Measurements from ENCODE around the gene MYL12B. TPM values are rescaled to one million over a fixed set of nuclear protein-coding genes. Genes with fewer than 3 reads are reported as not detected.

The MYL12B gene
- 479 TPM for total RNA-seq
- 505 TPM for polyA plus RNA-seq
- long read RNA-seq, donor 1, transcript MYL12B-201 (4 exons, 1,210 nt) = major isoform, 33 of 42 reads
- long read RNA-seq, donor 1, partial matches to known transcripts = 9 of 42 reads
- long read RNA-seq, donor 1, other reads (novel, unspliced or antisense) = 0 of 42 reads
- long read RNA-seq, donor 2, transcript MYL12B-201 (4 exons, 1,210 nt) = major isoform, 358 of 389 reads
- long read RNA-seq, donor 2, partial matches to known transcripts = 29 of 389 reads
- long read RNA-seq, donor 2, other reads (novel, unspliced or antisense) = 0 of 389 reads
- long read RNA-seq, donor 3, transcript MYL12B-201 (4 exons, 1,210 nt) = major isoform, 369 of 387 reads
- long read RNA-seq, donor 3, partial matches to known transcripts = 17 of 387 reads
- long read RNA-seq, donor 3, other reads (novel, unspliced or antisense) = 0 of 387 reads
- long read RNA-seq, donor 4, transcript MYL12B-201 (4 exons, 1,210 nt) = major isoform, 104 of 111 reads
- long read RNA-seq, donor 4, partial matches to known transcripts = 6 of 111 reads
- long read RNA-seq, donor 4, other reads (novel, unspliced or antisense) = 0 of 111 reads
- long read RNA-seq, donor 5, transcript MYL12B-201 (4 exons, 1,210 nt) = major isoform, 467 of 476 reads
- long read RNA-seq, donor 5, partial matches to known transcripts = 8 of 476 reads
- long read RNA-seq, donor 5, other reads (novel, unspliced or antisense) = 0 of 476 reads
- long read RNA-seq, donor 6, transcript MYL12B-201 (4 exons, 1,210 nt) = major isoform, 188 of 204 reads
- long read RNA-seq, donor 6, partial matches to known transcripts = 10 of 204 reads
- long read RNA-seq, donor 6, other reads (novel, unspliced or antisense) = 5 of 204 reads
- long read RNA-seq, donor 7, transcript MYL12B-201 (4 exons, 1,210 nt) = major isoform, 264 of 279 reads
- long read RNA-seq, donor 7, partial matches to known transcripts = 6 of 279 reads
- long read RNA-seq, donor 7, other reads (novel, unspliced or antisense) = 8 of 279 reads
- long read RNA-seq, donor 8, transcript MYL12B-201 (4 exons, 1,210 nt) = major isoform, 86 of 86 reads
- long read RNA-seq, donor 8, partial matches to known transcripts = 0 of 86 reads
- long read RNA-seq, donor 8, other reads (novel, unspliced or antisense) = 0 of 86 reads
- long read RNA-seq, donor 9, transcript MYL12B-201 (4 exons, 1,210 nt) = major isoform, 175 of 237 reads
- long read RNA-seq, donor 9, partial matches to known transcripts = 59 of 237 reads
- long read RNA-seq, donor 9, other reads (novel, unspliced or antisense) = 0 of 237 reads
- long read RNA-seq, donor 10, transcript MYL12B-201 (4 exons, 1,210 nt) = major isoform, 169 of 245 reads
- long read RNA-seq, donor 10, partial matches to known transcripts = 76 of 245 reads
- long read RNA-seq, donor 10, other reads (novel, unspliced or antisense) = 0 of 245 reads

- peak; percentile 54 to 91 (median 73) for DNase-seq (ENCODE audit: low read depth in 6 of 9, low spot score in 9 of 9)
- Histone ChIP-seq H3K4me3 (ENCODE audit: low read length in 2 of 2) (peak within 1 kb of the TSS; percentile 88), H3K27me3 (ENCODE audit: control insufficient read depth in 2 of 2, insufficient read depth in 1 of 2, low read length in 1 of 2) (no peaks in the 10 kb centered on the region), H3K9me3 (ENCODE audit: control insufficient read depth in 2 of 2, insufficient read depth in 1 of 2, low read length in 1 of 2) (no peaks in the 10 kb centered on the region), H3K36me3 (ENCODE audit: control insufficient read depth in 2 of 2, insufficient read depth in 2 of 2, low read length in 1 of 2) (peaks cover 15 to 24% of the 10 kb centered on the region in 2 donors), H3K4me1 (ENCODE audit: control insufficient read depth in 2 of 2, insufficient read depth in 2 of 2, low read length in 2 of 2) (peaks cover 18 to 24% of the 10 kb centered on the region in 2 donors), H3K27ac (ENCODE audit: low read depth in 1 of 2, low read length in 1 of 2) (peak within 1 kb of the TSS; percentile 95 to 98)
- under 1% methylated on average over 84 of the region's 84 CpGs for WGBS
Measured at GRCh38 chr18:3261373-3262233, at the start of gene MYL12B. MYL12B (plus strand) TSS chr18:3262133; CDS start chr18:3272899, 10,766 bp downstream.

GRCh38 chr18:3212657-3213056 is 49.3 kb upstream of the MYL12B start:
- no peak for DNase-seq (ENCODE audit: low read depth in 6 of 9, low spot score in 9 of 9)
- peaks cover 9 to 16% of the 10 kb centered on the region in 2 donors for H3K4me1 ChIP-seq (ENCODE audit: control insufficient read depth in 2 of 2, insufficient read depth in 2 of 2, low read length in 2 of 2)
- H3K27ac ChIP-seq (ENCODE audit: low read depth in 1 of 2, low read length in 1 of 2) = peak overlapping the region; percentile 33 to 77
- H3K4me3 ChIP-seq (ENCODE audit: low read length in 2 of 2) = no peak overlapping the region
- WGBS = 91% methylated on average over 4 of the region's 4 CpGs
- H3K27me3 ChIP-seq (ENCODE audit: control insufficient read depth in 2 of 2, insufficient read depth in 1 of 2, low read length in 1 of 2) = no peaks in the 10 kb centered on the region
- H3K9me3 ChIP-seq (ENCODE audit: control insufficient read depth in 2 of 2, insufficient read depth in 1 of 2, low read length in 1 of 2) = peaks cover 0 to 1% of the 10 kb centered on the region in 2 donors
- no peaks in the 10 kb centered on the region for H3K36me3 ChIP-seq (ENCODE audit: control insufficient read depth in 2 of 2, insufficient read depth in 2 of 2, low read length in 1 of 2)

- Histone ChIP-seq H3K27me3 (ENCODE audit: control insufficient read depth in 2 of 2, insufficient read depth in 1 of 2, low read length in 1 of 2) (no peaks in the 10 kb centered on the region), H3K4me1 (ENCODE audit: control insufficient read depth in 2 of 2, insufficient read depth in 2 of 2, low read length in 2 of 2) (peaks cover 9 to 16% of the 10 kb centered on the region in 2 donors), H3K27ac (ENCODE audit: low read depth in 1 of 2, low read length in 1 of 2) (peak overlapping the region in 1 of 2 donors; percentile 77), H3K9me3 (ENCODE audit: control insufficient read depth in 2 of 2, insufficient read depth in 1 of 2, low read length in 1 of 2) (peaks cover 0 to 1% of the 10 kb centered on the region in 2 donors), H3K36me3 (ENCODE audit: control insufficient read depth in 2 of 2, insufficient read depth in 2 of 2, low read length in 1 of 2) (no peaks in the 10 kb centered on the region), H3K4me3 (ENCODE audit: low read length in 2 of 2) (no peak overlapping the region)
- peak; percentile 37 to 84 (median 56) for DNase-seq (ENCODE audit: low read depth in 6 of 9, low spot score in 9 of 9)
- 32% methylated on average over 6 of the region's 6 CpGs for WGBS
Measured at GRCh38 chr18:3213300-3214059, 48.5 kb upstream of the MYL12B start.

- peaks cover 9 to 16% of the 10 kb centered on the region in 2 donors for H3K4me1 ChIP-seq (ENCODE audit: control insufficient read depth in 2 of 2, insufficient read depth in 2 of 2, low read length in 2 of 2)
- no peaks in the 10 kb centered on the region for H3K9me3 ChIP-seq (ENCODE audit: control insufficient read depth in 2 of 2, insufficient read depth in 1 of 2, low read length in 1 of 2)
- H3K36me3 ChIP-seq (ENCODE audit: control insufficient read depth in 2 of 2, insufficient read depth in 2 of 2, low read length in 1 of 2) = no peaks in the 10 kb centered on the region
- 97% methylated on average over 36 of the region's 36 CpGs for WGBS
- H3K27me3 ChIP-seq (ENCODE audit: control insufficient read depth in 2 of 2, insufficient read depth in 1 of 2, low read length in 1 of 2) = no peaks in the 10 kb centered on the region
- no peak overlapping the region for H3K27ac ChIP-seq (ENCODE audit: low read depth in 1 of 2, low read length in 1 of 2)
- H3K4me3 ChIP-seq (ENCODE audit: low read length in 2 of 2) = no peak overlapping the region
- DNase-seq (ENCODE audit: low read depth in 6 of 9, low spot score in 9 of 9) = no peak
Measured at GRCh38 chr18:3214855-3215637, 46.9 kb upstream of the MYL12B start.

- peaks cover 7 to 13% of the 10 kb centered on the region in 2 donors for H3K4me1 ChIP-seq (ENCODE audit: control insufficient read depth in 2 of 2, insufficient read depth in 2 of 2, low read length in 2 of 2)
- H3K36me3 ChIP-seq (ENCODE audit: control insufficient read depth in 2 of 2, insufficient read depth in 2 of 2, low read length in 1 of 2) = no peaks in the 10 kb centered on the region
- DNase-seq (ENCODE audit: low read depth in 6 of 9, low spot score in 9 of 9) = no peak
- H3K27ac ChIP-seq (ENCODE audit: low read depth in 1 of 2, low read length in 1 of 2) = no peak overlapping the region
- no peaks in the 10 kb centered on the region for H3K27me3 ChIP-seq (ENCODE audit: control insufficient read depth in 2 of 2, insufficient read depth in 1 of 2, low read length in 1 of 2)
- 77% methylated on average over 5 of the region's 5 CpGs for WGBS
- no peaks in the 10 kb centered on the region for H3K9me3 ChIP-seq (ENCODE audit: control insufficient read depth in 2 of 2, insufficient read depth in 1 of 2, low read length in 1 of 2)
- H3K4me3 ChIP-seq (ENCODE audit: low read length in 2 of 2) = no peak overlapping the region
Measured at GRCh38 chr18:3216987-3217386, 44.9 kb upstream of the MYL12B start.

GRCh38 chr18:3217948-3218647 is 43.8 kb upstream of the MYL12B start:
- H3K4me3 ChIP-seq (ENCODE audit: low read length in 2 of 2) = no peak overlapping the region
- no peaks in the 10 kb centered on the region for H3K9me3 ChIP-seq (ENCODE audit: control insufficient read depth in 2 of 2, insufficient read depth in 1 of 2, low read length in 1 of 2)
- H3K27me3 ChIP-seq (ENCODE audit: control insufficient read depth in 2 of 2, insufficient read depth in 1 of 2, low read length in 1 of 2) = no peaks in the 10 kb centered on the region
- no peak overlapping the region for H3K27ac ChIP-seq (ENCODE audit: low read depth in 1 of 2, low read length in 1 of 2)
- no peaks in the 10 kb centered on the region for H3K36me3 ChIP-seq (ENCODE audit: control insufficient read depth in 2 of 2, insufficient read depth in 2 of 2, low read length in 1 of 2)
- no peak for DNase-seq (ENCODE audit: low read depth in 6 of 9, low spot score in 9 of 9)
- 90% methylated on average over 3 of the region's 3 CpGs for WGBS
- peaks cover 3 to 8% of the 10 kb centered on the region in 2 donors for H3K4me1 ChIP-seq (ENCODE audit: control insufficient read depth in 2 of 2, insufficient read depth in 2 of 2, low read length in 2 of 2)

- Histone ChIP-seq H3K27ac (ENCODE audit: low read depth in 1 of 2, low read length in 1 of 2) (no peak overlapping the region), H3K36me3 (ENCODE audit: control insufficient read depth in 2 of 2, insufficient read depth in 2 of 2, low read length in 1 of 2) (no peaks in the 10 kb centered on the region), H3K27me3 (ENCODE audit: control insufficient read depth in 2 of 2, insufficient read depth in 1 of 2, low read length in 1 of 2) (no peaks in the 10 kb centered on the region), H3K9me3 (ENCODE audit: control insufficient read depth in 2 of 2, insufficient read depth in 1 of 2, low read length in 1 of 2) (no peaks in the 10 kb centered on the region), H3K4me1 (ENCODE audit: control insufficient read depth in 2 of 2, insufficient read depth in 2 of 2, low read length in 2 of 2) (peaks cover under 1 to 4% of the 10 kb centered on the region in 2 donors), H3K4me3 (ENCODE audit: low read length in 2 of 2) (no peak overlapping the region)
- WGBS = 97% methylated on average over 2 of the region's 2 CpGs
- no peak for DNase-seq (ENCODE audit: low read depth in 6 of 9, low spot score in 9 of 9)
Measured at GRCh38 chr18:3218819-3219218, 43.1 kb upstream of the MYL12B start.

Data from thymus (tissue), 14 donors.